CD4-positive, alpha-beta T cell (primary cell): ENCODE measurements around the gene BTBD3. TPM values are rescaled to one million over a fixed set of nuclear protein-coding genes. Genes with fewer than 3 reads are reported as not detected.

Experiments
- ATAC-seq: fragments of 200-7000 bp; cut with Tn5 transposase; one replicate; pipeline ENCODE4 v1.10.0; 2022; ENCODE audit warnings: mild to moderate bottlenecking; ENCODE audit not compliant: poor library complexity
- CTCF ChIA-PET: fragments of 350-600 bp; sonication (Branson Sonifier 250); formaldehyde crosslinking; loops from one replicate; lab custom pipeline; 2021; ENCODE audit warnings: antibody characterized with exemption, inconsistent platforms; lab: Charles Lee
- POLR2A ChIA-PET: fragments of 350-600 bp; sonication (Branson Sonifier 250); formaldehyde crosslinking; loops from one replicate; lab custom pipeline; 2021; ENCODE audit warnings: antibody characterized with exemption, inconsistent platforms; lab: Charles Lee
- DNase-seq, 14 experiments: peaks; one replicate each; pipeline ENCODE4 v3.0.0-alpha.2; 2013 to 2020; ENCODE audit warnings: mixed read lengths in 2 of 14
- H3K27ac ChIP-seq, 2 donors: one replicate each; pipeline versions ENCODE4 v1.5.1 to v1.7.0; 2013; ENCODE audit warnings: low read length in 2 of 2, low read depth in 1 of 2, mild to moderate bottlenecking in 1 of 2
- H3K27me3 ChIP-seq, 2 experiments: 1 replicate in 1 of 2; 2 replicates in 1 of 2; pipeline versions ENCODE4 v1.6.1 to v1.7.0; 2013; ENCODE audit warnings: low read length in 2 of 2, control low read depth in 1 of 2, mild to moderate bottlenecking in 1 of 2, moderate library complexity in 1 of 2; ENCODE audit not compliant: insufficient read depth in 2 of 2, control insufficient read depth in 1 of 2
- H3K36me3 ChIP-seq: one replicate; pipeline ENCODE4 v1.6.1; 2013; ENCODE audit warnings: low read length, control low read depth; ENCODE audit not compliant: insufficient read depth
- H3K4me1 ChIP-seq: one replicate; pipeline ENCODE4 v1.6.1; 2013; ENCODE audit warnings: low read length, control low read depth; ENCODE audit not compliant: insufficient read depth
- H3K4me3 ChIP-seq: one replicate; pipeline ENCODE4 v1.5.1; 2013; ENCODE audit warnings: mild to moderate bottlenecking, low read length, moderate library complexity
- H3K9me3 ChIP-seq, 2 experiments: 1 replicate in 1 of 2; 2 replicates in 1 of 2; pipeline versions ENCODE4 v1.6.1 to v1.7.0; 2013; ENCODE audit warnings: low read length in 2 of 2, mild to moderate bottlenecking in 2 of 2, control low read depth in 1 of 2, moderate library complexity in 1 of 2; ENCODE audit not compliant: control insufficient read depth in 1 of 2, insufficient read depth in 1 of 2
- H3K27ac Mint-ChIP-seq: one replicate; pipeline ENCODE4 v1.8.0; 2020; ENCODE audit warnings: mixed read lengths
- H3K27me3 Mint-ChIP-seq: one replicate; pipeline ENCODE4 v1.8.0; 2021; ENCODE audit warnings: mixed read lengths
- H3K36me3 Mint-ChIP-seq: one replicate; pipeline ENCODE4 v1.8.0; 2021; ENCODE audit warnings: low read depth, mixed read lengths
- H3K4me1 Mint-ChIP-seq: one replicate; pipeline ENCODE4 v1.8.0; 2021; ENCODE audit warnings: low read depth, mixed read lengths
- H3K4me3 Mint-ChIP-seq: one replicate; pipeline ENCODE4 v1.8.0; 2020; ENCODE audit warnings: mild to moderate bottlenecking, mixed read lengths
- H3K9me3 Mint-ChIP-seq: one replicate; pipeline ENCODE4 v1.8.0; 2020; ENCODE audit warnings: mixed read lengths
- intact Hi-C, 2 experiments: fragments of 100-400 bp; cut with DNase I in 1 of 2; cut with micrococcal nuclease in 1 of 2; formaldehyde crosslinking; loops; one replicate each; pipeline versions ENCODE4 v1.15.1 to v1.9.0; 2023 to 2025; cut with DNase I, micrococcal nuclease
- total RNA-seq, 174 experiments: library from RNA in 2 of 174; stranded (reverse) in 2 of 174; gene quantifications; one replicate each; pipeline ENCODE4 v1.2.3 and lab custom pipeline; 2021 to 2026
- TF ChIP-seq, protein P1 (sequence below): fragments of 200-600 bp; IDR thresholded peaks from one replicate; pipeline ENCODE4 v1.8.0; 2022; ENCODE audit warnings: antibody characterized with exemption, mild to moderate bottlenecking

The BTBD3 gene
- total RNA-seq, 2 experiments from 2014 or later, result 1.0 to 3.9 TPM

DNA sequence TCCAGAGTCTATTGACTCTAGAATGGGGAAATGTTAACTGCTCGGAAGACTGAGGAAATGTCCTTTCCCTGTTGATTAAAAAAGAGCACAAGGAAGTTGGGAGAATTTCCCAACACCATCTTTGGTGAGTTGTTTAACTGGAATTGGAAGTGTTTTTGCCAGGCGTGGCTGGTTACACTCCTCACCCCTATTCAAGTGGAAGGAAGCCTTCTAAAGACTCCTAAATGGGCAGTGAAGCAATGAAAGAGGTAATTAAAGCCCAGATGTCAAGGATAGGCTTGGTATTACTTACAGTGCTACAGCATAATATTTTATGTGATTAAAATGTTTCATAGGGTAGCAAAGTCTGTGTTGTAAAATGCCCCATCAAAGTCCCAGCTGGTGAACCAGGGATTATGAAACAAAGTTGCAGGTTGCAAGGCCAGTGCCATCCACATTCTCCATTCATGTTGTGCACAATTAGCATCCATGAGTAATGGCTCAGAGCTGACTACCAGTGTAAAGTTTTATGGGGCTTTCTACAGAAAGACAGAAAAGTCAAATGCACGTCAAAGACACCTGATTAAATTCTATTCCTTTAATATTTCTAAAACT, 52.6 kb downstream of the BTBD3 start:
- no peaks in the 10 kb centered on the region for H3K27me3 ChIP-seq
- H3K27ac Mint-ChIP-seq, result no peak overlapping the region
- no peak overlapping the region for H3K4me3 ChIP-seq
- no peaks in the 10 kb centered on the region for H3K4me1 ChIP-seq
- H3K4me3 Mint-ChIP-seq, result no peak overlapping the region
- H3K27me3 Mint-ChIP-seq, result no peaks in the 10 kb centered on the region
- H3K9me3 ChIP-seq, result peaks cover 0 to 9% of the 10 kb centered on the region in 2 experiments
- no peaks in the 10 kb centered on the region for H3K36me3 ChIP-seq
- ATAC-seq (no peak), DNase-seq (no peak)
- H3K36me3 Mint-ChIP-seq, result no peaks in the 10 kb centered on the region
- H3K27ac ChIP-seq, result no peak overlapping the region
- POLR2A ChIA-PET, result no interaction called here
- H3K4me1 Mint-ChIP-seq, result no peaks in the 10 kb centered on the region
- no peaks in the 10 kb centered on the region for H3K9me3 Mint-ChIP-seq
- TF ChIP-seq, protein P1, sequence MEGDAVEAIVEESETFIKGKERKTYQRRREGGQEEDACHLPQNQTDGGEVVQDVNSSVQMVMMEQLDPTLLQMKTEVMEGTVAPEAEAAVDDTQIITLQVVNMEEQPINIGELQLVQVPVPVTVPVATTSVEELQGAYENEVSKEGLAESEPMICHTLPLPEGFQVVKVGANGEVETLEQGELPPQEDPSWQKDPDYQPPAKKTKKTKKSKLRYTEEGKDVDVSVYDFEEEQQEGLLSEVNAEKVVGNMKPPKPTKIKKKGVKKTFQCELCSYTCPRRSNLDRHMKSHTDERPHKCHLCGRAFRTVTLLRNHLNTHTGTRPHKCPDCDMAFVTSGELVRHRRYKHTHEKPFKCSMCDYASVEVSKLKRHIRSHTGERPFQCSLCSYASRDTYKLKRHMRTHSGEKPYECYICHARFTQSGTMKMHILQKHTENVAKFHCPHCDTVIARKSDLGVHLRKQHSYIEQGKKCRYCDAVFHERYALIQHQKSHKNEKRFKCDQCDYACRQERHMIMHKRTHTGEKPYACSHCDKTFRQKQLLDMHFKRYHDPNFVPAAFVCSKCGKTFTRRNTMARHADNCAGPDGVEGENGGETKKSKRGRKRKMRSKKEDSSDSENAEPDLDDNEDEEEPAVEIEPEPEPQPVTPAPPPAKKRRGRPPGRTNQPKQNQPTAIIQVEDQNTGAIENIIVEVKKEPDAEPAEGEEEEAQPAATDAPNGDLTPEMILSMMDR, result no peak
- CTCF ChIA-PET, result no interaction called here
- intact Hi-C loops, result no loop called here

DNA sequence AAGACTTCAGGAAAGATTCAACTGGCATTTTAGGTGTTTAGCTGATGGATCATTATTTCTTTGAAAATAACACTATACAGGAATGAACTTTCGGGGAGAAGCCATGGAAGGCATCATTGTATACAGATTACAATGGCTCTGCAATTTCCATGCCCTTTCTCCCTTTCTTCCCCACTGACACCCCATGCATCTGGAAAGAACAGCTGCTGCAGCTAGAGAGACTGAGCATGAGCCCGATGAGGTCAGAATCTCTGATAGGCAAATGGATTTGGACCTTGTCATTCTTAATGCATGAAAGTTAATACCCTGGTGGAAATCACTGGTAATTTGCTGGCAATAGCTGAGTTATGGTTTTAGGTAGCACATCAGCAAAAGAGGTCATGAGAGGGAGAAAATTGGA, 54.8 kb downstream of the BTBD3 start:
- H3K9me3 ChIP-seq, result peaks cover 0 to 9% of the 10 kb centered on the region in 2 experiments
- TF ChIP-seq, protein P1, result no peak
- no peak overlapping the region for H3K4me3 ChIP-seq
- no peak for DNase-seq
- no peak overlapping the region for H3K27ac ChIP-seq
- no peaks in the 10 kb centered on the region for H3K27me3 ChIP-seq
- Mint-ChIP-seq H3K9me3 (no peaks in the 10 kb centered on the region), H3K4me3 (no peak overlapping the region), H3K4me1 (no peaks in the 10 kb centered on the region), H3K36me3 (no peaks in the 10 kb centered on the region), H3K27ac (no peak overlapping the region), H3K27me3 (no peaks in the 10 kb centered on the region)
- no peak for ATAC-seq
- no peaks in the 10 kb centered on the region for H3K36me3 ChIP-seq
- POLR2A ChIA-PET, result no interaction called here
- CTCF ChIA-PET, result no interaction called here
- intact Hi-C loops, result no loop called here
- no peaks in the 10 kb centered on the region for H3K4me1 ChIP-seq
